ENCODE results near the gene MACROH2A2.

The MACROH2A2 gene

DNA sequence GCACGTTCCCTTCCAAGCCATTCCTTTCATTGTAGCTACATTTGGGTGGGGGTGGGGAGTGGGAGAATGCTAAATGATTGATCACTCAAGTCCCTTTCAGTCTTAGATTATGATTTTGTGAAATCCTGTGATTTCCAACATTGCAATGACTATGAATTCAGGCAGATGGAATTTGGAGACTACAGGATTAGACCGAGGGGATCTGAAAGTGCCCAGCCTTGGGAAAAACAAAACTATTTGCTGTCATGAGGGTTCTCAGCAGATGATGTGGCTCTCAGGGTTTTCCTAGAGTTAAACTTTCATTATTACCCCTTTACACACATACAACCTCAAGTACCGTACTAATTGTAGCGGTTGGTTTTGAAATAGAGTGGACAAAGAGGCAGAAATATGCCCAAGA, 4.7 kb downstream of the MACROH2A2 start:
- no peak for TF ChIP-seq CTCF (IDR thresholded peaks at IDR 0.05)
- Histone ChIP-seq H3K4me1 (peaks cover 0 to 15% (median 8%) of the 10 kb centered on the region in 4 donors), H3K4me3 (no peak overlapping the region), H3K27ac (no peak overlapping the region), H3K9me3 (no peaks in the 10 kb centered on the region), H3K36me3 (no peaks in the 10 kb centered on the region), H3K27me3 (no peaks in the 10 kb centered on the region)
- no peak for DNase-seq
- intact Hi-C loops (cut with DNase I; ENCODE audit: low total_unique reads) = no loop called here

- Histone ChIP-seq H3K9me3 (no peaks in the 10 kb centered on the region), H3K27me3 (no peaks in the 10 kb centered on the region), H3K4me1 (no peaks in the 10 kb centered on the region), H3K36me3 (no peaks in the 10 kb centered on the region), H3K27ac (no peak overlapping the region), H3K4me3 (no peak overlapping the region)
- no peak for TF ChIP-seq CTCF (IDR thresholded peaks at IDR 0.05)
- DNase-seq = no peak
- intact Hi-C loops (cut with DNase I; ENCODE audit: low total_unique reads) = no loop called here
Measured at GRCh38 chr10:70060389-70060788, 7.7 kb downstream of the MACROH2A2 start.

DNA sequence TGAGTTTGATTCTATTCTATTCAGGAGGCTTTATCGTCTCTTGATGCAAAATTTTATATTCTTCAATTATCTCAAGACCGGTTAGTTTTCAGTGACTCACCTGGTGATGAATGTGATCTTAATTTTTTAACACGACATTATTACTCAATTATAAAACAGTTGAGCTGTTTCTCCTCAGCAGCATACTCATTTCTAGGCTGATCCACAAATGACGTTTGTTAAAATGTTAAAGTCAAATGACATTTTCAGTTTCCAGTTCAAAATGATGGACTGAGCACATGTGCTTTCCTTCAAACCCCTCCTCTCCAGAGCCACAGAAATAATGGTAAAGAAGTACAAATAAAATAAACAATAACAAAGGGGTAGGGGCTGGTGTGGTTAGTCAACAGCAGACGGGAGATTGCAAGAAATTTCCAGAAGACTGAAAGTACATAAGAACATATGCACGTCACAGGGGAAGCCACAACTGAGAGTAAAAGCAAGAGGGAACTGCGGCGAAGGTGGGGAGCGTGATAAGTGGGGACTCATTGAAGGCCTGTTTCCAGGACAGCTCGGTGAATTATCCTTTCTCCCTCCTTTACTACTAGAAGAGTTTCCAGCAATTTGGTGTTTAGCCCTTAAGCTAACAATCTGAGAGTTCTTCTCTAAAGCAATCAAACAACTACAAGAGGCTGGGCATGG, 10.9 kb downstream of the MACROH2A2 start:
- Histone ChIP-seq H3K36me3 (no peaks in the 10 kb centered on the region), H3K27me3 (no peaks in the 10 kb centered on the region), H3K4me3 (no peak overlapping the region), H3K4me1 (no peaks in the 10 kb centered on the region), H3K27ac (no peak overlapping the region), H3K9me3 (no peaks in the 10 kb centered on the region)
- intact Hi-C loops (cut with DNase I; ENCODE audit: low total_unique reads) = no loop called here
- TF ChIP-seq CTCF (IDR thresholded peaks at IDR 0.05) = no peak
- no peak for DNase-seq

GRCh38 chr10:70064486-70064885, 11.8 kb downstream of the MACROH2A2 start:
- intact Hi-C loops (cut with DNase I; ENCODE audit: low total_unique reads) = no loop called here
- no peaks in the 10 kb centered on the region for H3K4me1 ChIP-seq
- no peak for TF ChIP-seq CTCF (IDR thresholded peaks at IDR 0.05)

GRCh38 chr10:70066190-70066589, 13.5 kb downstream of the MACROH2A2 start:
- intact Hi-C loops (cut with DNase I; ENCODE audit: low total_unique reads) = no loop called here
- no peaks in the 10 kb centered on the region for H3K9me3 ChIP-seq
- H3K4me1 ChIP-seq = no peaks in the 10 kb centered on the region
- H3K4me3 ChIP-seq = no peak overlapping the region
- no peak overlapping the region for H3K27ac ChIP-seq
- no peak for DNase-seq
- H3K27me3 ChIP-seq = no peaks in the 10 kb centered on the region
- TF ChIP-seq CTCF (IDR thresholded peaks at IDR 0.05) = no peak
- no peaks in the 10 kb centered on the region for H3K36me3 ChIP-seq

More at GRCh38 chr10:70064486-70064885, 11.8 kb downstream of the MACROH2A2 start:
- Histone ChIP-seq H3K9me3 (no peaks in the 10 kb centered on the region), H3K36me3 (no peaks in the 10 kb centered on the region), H3K27me3 (no peaks in the 10 kb centered on the region), H3K27ac (no peak overlapping the region), H3K4me3 (no peak overlapping the region)
- DNase-seq = no peak

- Histone ChIP-seq H3K27me3 (no peaks in the 10 kb centered on the region), H3K36me3 (no peaks in the 10 kb centered on the region), H3K9me3 (no peaks in the 10 kb centered on the region), H3K4me1 (no peaks in the 10 kb centered on the region), H3K4me3 (no peak overlapping the region), H3K27ac (no peak overlapping the region)
- no peak for DNase-seq
- no peak for TF ChIP-seq CTCF (IDR thresholded peaks at IDR 0.05)
- intact Hi-C loops (cut with DNase I; ENCODE audit: low total_unique reads) = no loop called here
Measured at GRCh38 chr10:70067586-70067985, 14.9 kb downstream of the MACROH2A2 start.

Measured in tibial artery (tissue), 4 donors.